ENCODE results near the gene TFEC.
"Not testable (repeated sequence)": the region's sequence is repeated elsewhere in the genome, so short reads cannot be mapped to it uniquely, and the experiment has no call there.

TFEC gene

GRCh38 chr7:115987486-115987885 lies 43.1 kb downstream of the TFEC start:
- no peak for DNase-seq

GRCh38 chr7:115984105-115984504 lies 46.5 kb downstream of the TFEC start:
- no peak for DNase-seq

GRCh38 chr7:115980159-115980558 lies 50.4 kb downstream of the TFEC start:
- no peak for DNase-seq

GRCh38 chr7:115976651-115977050 lies 53.9 kb downstream of the TFEC start:
- DNase-seq = no peak

- DNase-seq = no peak
These were observed 54.8 kb downstream of the TFEC start for GRCh38 chr7:115975766-115976165.

GRCh38 chr7:115973406-115973805 lies 57.2 kb downstream of the TFEC start:
- no peak for DNase-seq

GRCh38 chr7:115971506-115971905 lies 59.1 kb downstream of the TFEC start:
- DNase-seq = no peak

- no peak for DNase-seq
These were observed 62.0 kb downstream of the TFEC start for GRCh38 chr7:115968596-115968995.

- DNase-seq = no peak
These were observed 62.4 kb downstream of the TFEC start for GRCh38 chr7:115968171-115968570.

- DNase-seq = no peak
These were observed 64.6 kb downstream of the TFEC start for GRCh38 chr7:115965796-115966475.

GRCh38 chr7:115965236-115965635 lies 65.3 kb downstream of the TFEC start:
- DNase-seq = no peak

- DNase-seq = no peak
These were observed 65.8 kb downstream of the TFEC start for GRCh38 chr7:115964799-115965198.

GRCh38 chr7:115962340-115962739 lies 68.2 kb downstream of the TFEC start:
- DNase-seq = no peak

- DNase-seq = no peak
These were observed 76.8 kb downstream of the TFEC start for GRCh38 chr7:115953592-115954255.

GRCh38 chr7:115952832-115953231 lies 77.7 kb downstream of the TFEC start:
- DNase-seq = no peak

GRCh38 chr7:115951547-115951946 lies 79.0 kb downstream of the TFEC start:
- DNase-seq = no peak

- no peak for DNase-seq
These were observed 88.8 kb downstream of the TFEC start for GRCh38 chr7:115941703-115942268.

GRCh38 chr7:115940460-115941060 lies 90.0 kb downstream of the TFEC start:
- no peak for DNase-seq

GRCh38 chr7:115937960-115938359 lies 92.6 kb downstream of the TFEC start:
- DNase-seq = no peak

- no peak for DNase-seq
These were observed 97.1 kb downstream of the TFEC start for GRCh38 chr7:115933471-115933870.

GRCh38 chr7:115932880-115933279 lies 97.7 kb downstream of the TFEC start:
- no peak for DNase-seq

- not testable (repeated sequence) for DNase-seq
These were observed 100.4 kb downstream of the TFEC start for GRCh38 chr7:115930184-115930583.

GRCh38 chr7:115929736-115930135 lies 100.8 kb downstream of the TFEC start:
- DNase-seq = not testable (repeated sequence)

GRCh38 chr7:115924411-115924810 lies 106.2 kb downstream of the TFEC start:
- DNase-seq = no peak
